ENCODE data around the gene KRT77. TPM values are rescaled to one million over a fixed set of nuclear protein-coding genes. Genes with fewer than 3 reads are reported as not detected.
A peak's percentile ranks its signal among the peaks of the same experiment; 100 is the strongest.

KRT77 gene
- polyA plus RNA-seq, 2 donors, result 0.06 TPM; not detected in 1

DNA sequence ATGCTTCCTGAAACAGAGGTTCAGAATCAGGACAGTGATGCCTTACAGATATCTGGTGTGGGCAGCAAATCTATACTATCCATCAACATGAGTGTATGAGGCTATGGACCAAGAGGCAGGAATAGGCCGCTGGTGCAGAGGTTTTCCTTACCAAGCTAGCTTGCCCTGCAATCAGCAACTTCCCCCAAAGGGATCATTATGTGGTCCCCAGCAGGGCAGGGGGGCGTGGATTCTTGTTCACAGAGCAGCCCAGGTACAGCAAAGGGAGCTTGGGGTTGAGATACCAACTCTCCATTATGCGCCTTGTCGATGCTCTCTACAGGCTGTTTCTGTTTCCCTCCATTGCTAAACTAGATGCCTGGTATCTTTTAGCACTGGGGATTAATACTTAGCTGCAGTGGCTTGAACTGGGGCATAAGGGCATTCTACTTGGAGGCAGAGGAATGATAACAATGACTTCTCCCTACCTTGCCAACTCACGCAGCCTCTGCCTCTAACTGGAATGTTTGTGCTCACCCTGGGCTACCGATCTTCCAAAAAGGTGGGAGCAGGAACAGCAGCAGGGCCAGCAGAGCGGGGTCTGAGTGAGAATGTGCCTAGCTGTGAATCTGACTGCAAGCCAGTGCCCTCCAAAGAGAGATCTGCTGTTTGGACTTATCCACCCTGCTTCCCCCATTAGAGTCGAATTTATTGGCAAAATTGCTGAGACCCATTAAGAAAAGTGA is 12.8 kb downstream of the KRT77 start:
- Histone ChIP-seq H3K4me1 (ENCODE audit: control insufficient read depth in 2 of 2, insufficient read depth in 2 of 2, low read length in 1 of 2) (peaks cover 0 to 15% of the 10 kb centered on the region in 2 donors), H3K9me3 (ENCODE audit: control insufficient read depth in 2 of 2, insufficient read depth in 1 of 2, low read depth in 1 of 2, low read length in 1 of 2) (no peaks in the 10 kb centered on the region), H3K27ac (ENCODE audit: low read depth in 2 of 2, low read length in 1 of 2) (no peak overlapping the region), H3K4me3 (ENCODE audit: low read depth in 1 of 2, low read length in 2 of 2) (peak overlapping the region in 1 of 2 donors; percentile 38), H3K27me3 (ENCODE audit: control insufficient read depth in 1 of 2, insufficient read depth in 2 of 2, low read length in 2 of 2) (no peaks in the 10 kb centered on the region), H3K36me3 (ENCODE audit: control insufficient read depth in 2 of 2, insufficient read depth in 2 of 2, low read length in 1 of 2) (no peaks in the 10 kb centered on the region)
- 62 to 68% methylated on average over 8 of the region's 8 CpGs for WGBS, 2 donors

DNA sequence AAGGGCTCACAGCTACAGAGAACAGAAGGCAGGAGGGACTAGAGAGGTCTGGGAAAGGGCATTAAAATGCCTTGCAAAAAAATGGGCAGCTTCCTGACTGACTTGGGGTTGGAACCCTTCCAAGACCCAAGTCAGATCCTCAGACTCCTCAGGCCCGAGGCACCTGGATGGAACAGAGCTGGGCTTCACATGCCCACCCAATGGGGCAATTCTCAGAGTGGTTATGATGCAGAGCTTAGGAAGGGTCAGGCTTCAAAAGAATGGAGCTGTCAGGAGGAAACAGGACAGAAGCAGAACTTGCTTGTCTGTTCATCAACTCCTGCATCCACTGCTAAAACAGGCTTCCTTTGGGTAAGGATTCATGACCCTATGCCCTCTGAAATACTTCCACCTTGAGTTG is 13.4 kb downstream of the KRT77 start:
- Histone ChIP-seq H3K36me3 (ENCODE audit: control insufficient read depth in 2 of 2, insufficient read depth in 2 of 2, low read length in 1 of 2) (no peaks in the 10 kb centered on the region), H3K9me3 (ENCODE audit: control insufficient read depth in 2 of 2, insufficient read depth in 1 of 2, low read depth in 1 of 2, low read length in 1 of 2) (no peaks in the 10 kb centered on the region), H3K4me3 (ENCODE audit: low read depth in 1 of 2, low read length in 2 of 2) (no peak overlapping the region), H3K4me1 (ENCODE audit: control insufficient read depth in 2 of 2, insufficient read depth in 2 of 2, low read length in 1 of 2) (peaks cover 0 to 15% of the 10 kb centered on the region in 2 donors), H3K27ac (ENCODE audit: low read depth in 2 of 2, low read length in 1 of 2) (no peak overlapping the region), H3K27me3 (ENCODE audit: control insufficient read depth in 1 of 2, insufficient read depth in 2 of 2, low read length in 2 of 2) (no peaks in the 10 kb centered on the region)
- 73 to 78% methylated on average over 1 of the region's 1 CpG for WGBS, 2 donors

DNA sequence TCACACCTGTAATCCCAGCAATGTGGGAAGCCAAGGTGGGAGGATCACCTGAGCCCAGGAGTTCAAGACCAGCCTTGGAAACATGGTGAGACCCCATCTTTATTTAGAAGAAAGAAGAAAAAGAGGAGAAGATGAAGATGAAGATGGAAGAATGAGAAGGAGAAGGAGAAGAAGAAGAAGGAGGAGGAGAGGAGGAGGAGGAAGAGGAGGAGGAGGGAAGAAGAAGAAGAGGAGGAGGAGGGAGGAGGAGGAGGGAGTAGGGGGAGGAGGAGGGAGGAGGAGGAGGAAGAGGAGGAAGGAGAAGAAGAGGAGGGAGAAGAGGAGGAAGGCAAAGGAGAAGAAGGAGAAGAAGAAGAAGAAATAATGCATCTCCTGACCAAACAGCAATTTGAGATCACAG is 14.1 kb downstream of the KRT77 start:
- no peaks in the 10 kb centered on the region for H3K36me3 ChIP-seq (ENCODE audit: control insufficient read depth in 2 of 2, insufficient read depth in 2 of 2, low read length in 1 of 2)
- no peaks in the 10 kb centered on the region for H3K9me3 ChIP-seq (ENCODE audit: control insufficient read depth in 2 of 2, insufficient read depth in 1 of 2, low read depth in 1 of 2, low read length in 1 of 2)
- H3K27me3 ChIP-seq (ENCODE audit: control insufficient read depth in 1 of 2, insufficient read depth in 2 of 2, low read length in 2 of 2), result no peaks in the 10 kb centered on the region
- H3K4me1 ChIP-seq (ENCODE audit: control insufficient read depth in 2 of 2, insufficient read depth in 2 of 2, low read length in 1 of 2), result peaks cover 0 to 20% of the 10 kb centered on the region in 2 donors
- no peak overlapping the region for H3K27ac ChIP-seq (ENCODE audit: low read depth in 2 of 2, low read length in 1 of 2)
- H3K4me3 ChIP-seq (ENCODE audit: low read depth in 1 of 2, low read length in 2 of 2), result no peak overlapping the region

DNA sequence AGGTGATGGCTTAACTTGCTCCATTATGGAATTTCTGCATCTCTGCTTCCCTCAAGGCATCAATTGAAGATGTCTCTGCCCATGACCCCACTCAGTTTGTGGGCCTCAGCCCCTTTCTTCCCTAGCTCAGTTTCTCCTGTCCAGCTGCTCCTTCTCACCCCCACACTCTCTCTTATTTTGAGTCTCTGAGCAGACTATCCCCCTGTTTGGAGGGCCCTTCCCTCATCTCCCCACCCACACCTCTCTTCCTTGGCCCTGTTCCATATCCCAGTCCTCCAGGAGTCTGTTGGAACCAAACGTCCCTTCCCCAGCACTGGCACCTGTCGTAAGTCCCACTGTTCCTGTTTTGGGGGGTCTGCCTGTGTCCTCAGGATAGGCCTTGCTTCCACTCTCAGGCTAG is 14.8 kb downstream of the KRT77 start:
- WGBS, 2 donors, result 68 to 76% methylated on average over 2 of the region's 2 CpGs
- Histone ChIP-seq H3K27ac (ENCODE audit: low read depth in 2 of 2, low read length in 1 of 2) (no peak overlapping the region), H3K9me3 (ENCODE audit: control insufficient read depth in 2 of 2, insufficient read depth in 1 of 2, low read depth in 1 of 2, low read length in 1 of 2) (no peaks in the 10 kb centered on the region), H3K4me3 (ENCODE audit: low read depth in 1 of 2, low read length in 2 of 2) (no peak overlapping the region), H3K27me3 (ENCODE audit: control insufficient read depth in 1 of 2, insufficient read depth in 2 of 2, low read length in 2 of 2) (no peaks in the 10 kb centered on the region), H3K4me1 (ENCODE audit: control insufficient read depth in 2 of 2, insufficient read depth in 2 of 2, low read length in 1 of 2) (peaks cover 0 to 26% of the 10 kb centered on the region in 2 donors), H3K36me3 (ENCODE audit: control insufficient read depth in 2 of 2, insufficient read depth in 2 of 2, low read length in 1 of 2) (no peaks in the 10 kb centered on the region)

DNA sequence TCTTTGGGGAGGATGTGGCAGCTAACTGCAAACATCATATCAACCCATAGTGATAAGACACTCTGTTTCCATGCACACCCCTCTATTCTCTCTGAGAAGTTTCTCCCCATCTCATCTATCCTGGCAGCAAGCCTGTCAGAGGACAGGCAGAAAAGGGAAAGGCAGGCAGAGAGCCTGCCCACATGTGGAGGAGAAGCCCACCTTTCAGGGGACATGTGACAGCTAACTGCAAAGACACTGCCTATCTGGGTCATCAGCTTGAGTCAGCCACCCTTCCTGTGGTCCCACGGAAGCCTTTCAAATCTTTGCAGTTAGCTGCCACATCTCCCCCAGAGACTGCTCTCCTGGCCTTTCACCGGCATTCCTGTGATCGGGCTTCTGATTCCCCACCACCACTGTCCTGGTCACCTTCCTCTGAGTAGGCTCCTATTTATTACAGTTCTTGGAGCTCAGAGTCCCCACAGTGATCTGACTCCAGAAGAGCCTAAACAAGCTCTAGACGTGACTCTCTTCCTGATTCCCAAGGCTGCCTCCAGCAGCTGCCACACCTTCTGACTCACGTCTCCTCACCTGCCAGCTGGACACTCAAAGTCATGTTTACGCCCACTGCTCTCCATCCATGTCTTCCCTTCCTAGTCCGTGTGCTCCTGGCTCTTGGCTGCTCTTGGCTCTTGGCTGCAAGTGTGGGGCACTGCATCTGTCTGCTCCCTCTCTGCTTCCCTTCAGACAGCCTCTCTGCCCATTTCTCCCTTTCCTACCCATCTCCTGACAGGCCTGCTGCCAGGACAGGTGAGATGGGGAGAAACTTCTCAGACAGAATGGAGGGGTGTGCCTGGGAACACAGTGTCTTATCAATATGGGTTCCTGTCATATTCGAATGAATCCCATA is 15.6 kb downstream of the KRT77 start:
- no peak overlapping the region for H3K4me3 ChIP-seq (ENCODE audit: low read depth in 1 of 2, low read length in 2 of 2)
- peaks cover 0 to 26% of the 10 kb centered on the region in 2 donors for H3K4me1 ChIP-seq (ENCODE audit: control insufficient read depth in 2 of 2, insufficient read depth in 2 of 2, low read length in 1 of 2)
- no peaks in the 10 kb centered on the region for H3K9me3 ChIP-seq (ENCODE audit: control insufficient read depth in 2 of 2, insufficient read depth in 1 of 2, low read depth in 1 of 2, low read length in 1 of 2)
- no peaks in the 10 kb centered on the region for H3K27me3 ChIP-seq (ENCODE audit: control insufficient read depth in 1 of 2, insufficient read depth in 2 of 2, low read length in 2 of 2)
- no peaks in the 10 kb centered on the region for H3K36me3 ChIP-seq (ENCODE audit: control insufficient read depth in 2 of 2, insufficient read depth in 2 of 2, low read length in 1 of 2)
- peak overlapping the region in 1 of 2 donors; percentile 85 for H3K27ac ChIP-seq (ENCODE audit: low read depth in 2 of 2, low read length in 1 of 2)
- WGBS, 2 donors, result 56 to 60% methylated on average over 8 of the region's 8 CpGs

DNA sequence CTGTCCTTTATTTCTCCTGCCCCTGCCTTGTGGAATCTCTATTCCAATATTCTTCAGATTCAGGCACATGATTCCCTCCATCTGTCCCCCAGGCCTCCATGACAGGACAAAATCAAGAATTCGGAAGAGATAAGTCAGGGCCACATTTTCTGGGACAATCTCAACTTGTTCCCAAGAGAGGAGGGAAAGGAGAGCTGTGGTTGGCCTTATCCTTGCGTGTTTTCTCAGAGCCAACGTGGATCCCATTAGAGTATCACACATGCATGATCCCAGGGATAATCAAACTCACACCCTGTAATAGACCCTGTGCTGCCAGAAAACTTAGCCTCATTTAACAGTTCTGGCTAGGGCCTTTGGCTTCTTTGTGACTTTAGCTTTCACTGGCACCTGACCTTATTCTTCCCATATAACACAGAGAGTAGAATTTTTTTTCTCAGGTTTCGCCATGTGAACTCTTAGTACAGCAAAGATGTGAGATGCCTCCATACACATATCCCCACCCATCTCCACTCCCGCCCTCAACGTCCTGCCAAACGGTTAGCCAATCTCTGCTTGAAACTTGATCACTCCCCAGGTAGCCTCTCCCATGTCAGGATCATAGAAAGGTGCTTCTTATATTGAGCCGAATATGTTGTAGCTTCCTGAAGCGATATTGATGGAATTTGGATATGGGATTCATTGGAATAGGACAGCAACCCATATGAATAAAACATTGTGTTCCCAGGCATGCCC is 16.4 kb downstream of the KRT77 start:
- Histone ChIP-seq H3K4me1 (ENCODE audit: control insufficient read depth in 2 of 2, insufficient read depth in 2 of 2, low read length in 1 of 2) (peaks cover 0 to 26% of the 10 kb centered on the region in 2 donors), H3K4me3 (ENCODE audit: low read depth in 1 of 2, low read length in 2 of 2) (no peak overlapping the region), H3K27me3 (ENCODE audit: control insufficient read depth in 1 of 2, insufficient read depth in 2 of 2, low read length in 2 of 2) (no peaks in the 10 kb centered on the region), H3K9me3 (ENCODE audit: control insufficient read depth in 2 of 2, insufficient read depth in 1 of 2, low read depth in 1 of 2, low read length in 1 of 2) (no peaks in the 10 kb centered on the region), H3K36me3 (ENCODE audit: control insufficient read depth in 2 of 2, insufficient read depth in 2 of 2, low read length in 1 of 2) (no peaks in the 10 kb centered on the region), H3K27ac (ENCODE audit: low read depth in 2 of 2, low read length in 1 of 2) (peak overlapping the region in 1 of 2 donors; percentile 85)
- WGBS, 2 donors, result 58 to 69% methylated on average over 9 of the region's 9 CpGs

DNA sequence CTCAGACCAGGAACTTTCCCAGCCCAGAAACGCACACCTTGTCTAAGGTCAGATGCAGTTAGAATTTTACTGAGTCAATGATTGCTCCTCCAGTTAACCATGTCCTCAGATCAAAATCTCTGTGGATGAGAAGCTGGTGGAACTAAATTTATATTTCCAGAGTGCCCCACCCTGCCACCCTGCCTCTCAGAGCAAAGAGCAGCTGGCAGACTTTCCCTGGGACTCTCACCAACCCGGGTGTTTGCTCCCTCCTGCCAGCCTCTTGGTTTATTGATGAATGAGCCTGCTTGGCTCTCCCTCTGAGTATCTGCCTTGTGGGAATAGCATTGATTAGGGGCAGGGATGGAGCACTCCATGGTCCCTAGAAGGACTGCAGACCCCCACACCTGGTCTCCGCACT is 17.3 kb downstream of the KRT77 start:
- Histone ChIP-seq H3K27me3 (ENCODE audit: control insufficient read depth in 1 of 2, insufficient read depth in 2 of 2, low read length in 2 of 2) (no peaks in the 10 kb centered on the region), H3K4me1 (ENCODE audit: control insufficient read depth in 2 of 2, insufficient read depth in 2 of 2, low read length in 1 of 2) (peaks cover 0 to 23% of the 10 kb centered on the region in 2 donors), H3K27ac (ENCODE audit: low read depth in 2 of 2, low read length in 1 of 2) (no peak overlapping the region), H3K9me3 (ENCODE audit: control insufficient read depth in 2 of 2, insufficient read depth in 1 of 2, low read depth in 1 of 2, low read length in 1 of 2) (no peaks in the 10 kb centered on the region), H3K4me3 (ENCODE audit: low read depth in 1 of 2, low read length in 2 of 2) (no peak overlapping the region), H3K36me3 (ENCODE audit: control insufficient read depth in 2 of 2, insufficient read depth in 2 of 2, low read length in 1 of 2) (no peaks in the 10 kb centered on the region)
- WGBS, 2 donors, result 60 to 67% methylated on average over 3 of the region's 3 CpGs

DNA sequence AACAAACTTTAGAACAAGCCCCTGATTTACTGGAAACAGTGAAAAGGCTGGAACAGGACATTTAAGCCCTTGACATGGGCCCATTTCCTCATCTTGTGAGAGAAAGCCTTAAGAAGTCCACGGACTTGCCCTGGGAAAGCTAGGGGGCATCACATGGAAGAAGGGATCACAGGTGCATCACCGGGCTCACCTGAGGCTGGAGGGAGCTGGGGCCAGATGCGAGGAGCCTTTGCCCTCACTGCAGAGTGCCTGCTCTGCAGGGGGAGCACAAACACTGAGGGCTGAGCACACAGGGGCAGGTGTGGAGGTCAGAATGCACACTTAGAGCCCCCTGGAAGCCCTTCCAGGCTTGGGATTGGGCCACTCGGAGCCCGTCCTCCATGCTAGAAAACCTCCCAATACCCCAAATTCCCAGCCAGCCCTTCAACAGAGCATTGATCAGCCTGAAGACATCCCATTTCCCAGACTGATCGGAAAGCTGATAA is 17.9 kb downstream of the KRT77 start:
- Histone ChIP-seq H3K36me3 (ENCODE audit: control insufficient read depth in 2 of 2, insufficient read depth in 2 of 2, low read length in 1 of 2) (no peaks in the 10 kb centered on the region), H3K9me3 (ENCODE audit: control insufficient read depth in 2 of 2, insufficient read depth in 1 of 2, low read depth in 1 of 2, low read length in 1 of 2) (no peaks in the 10 kb centered on the region), H3K4me1 (ENCODE audit: control insufficient read depth in 2 of 2, insufficient read depth in 2 of 2, low read length in 1 of 2) (peaks cover 0 to 18% of the 10 kb centered on the region in 2 donors), H3K4me3 (ENCODE audit: low read depth in 1 of 2, low read length in 2 of 2) (no peak overlapping the region), H3K27ac (ENCODE audit: low read depth in 2 of 2, low read length in 1 of 2) (peak overlapping the region in 1 of 2 donors; percentile 1), H3K27me3 (ENCODE audit: control insufficient read depth in 1 of 2, insufficient read depth in 2 of 2, low read length in 2 of 2) (no peaks in the 10 kb centered on the region)
- 72 to 81% methylated on average over 6 of the region's 6 CpGs for WGBS, 2 donors

DNA sequence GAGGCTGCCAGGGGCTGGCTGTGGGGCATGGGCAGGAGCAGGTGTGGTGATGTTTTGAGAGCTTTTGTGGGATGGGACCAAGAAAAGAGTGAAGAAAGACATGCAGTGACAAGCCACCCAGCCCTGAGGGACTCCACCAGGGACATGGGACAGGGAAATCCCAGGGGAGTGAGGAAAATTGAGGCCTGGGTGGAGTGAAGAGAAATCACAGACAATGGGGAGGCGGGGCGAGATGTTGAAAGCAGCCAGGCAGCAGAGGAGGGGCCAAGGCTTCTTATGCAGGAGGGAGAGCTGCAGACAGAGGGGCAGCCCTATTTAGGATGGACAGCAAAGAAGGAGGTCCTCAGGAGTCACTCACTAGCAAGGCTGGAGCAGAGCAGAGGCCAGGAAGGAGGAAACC is 18.9 kb downstream of the KRT77 start:
- H3K36me3 ChIP-seq (ENCODE audit: control insufficient read depth in 2 of 2, insufficient read depth in 2 of 2, low read length in 1 of 2), result no peaks in the 10 kb centered on the region
- no peaks in the 10 kb centered on the region for H3K27me3 ChIP-seq (ENCODE audit: control insufficient read depth in 1 of 2, insufficient read depth in 2 of 2, low read length in 2 of 2)
- no peak overlapping the region for H3K4me3 ChIP-seq (ENCODE audit: low read depth in 1 of 2, low read length in 2 of 2)
- WGBS, 2 donors, result 75 to 85% methylated on average over 2 of the region's 2 CpGs
- no peaks in the 10 kb centered on the region for H3K9me3 ChIP-seq (ENCODE audit: control insufficient read depth in 2 of 2, insufficient read depth in 1 of 2, low read depth in 1 of 2, low read length in 1 of 2)
- no peak overlapping the region for H3K27ac ChIP-seq (ENCODE audit: low read depth in 2 of 2, low read length in 1 of 2)
- H3K4me1 ChIP-seq (ENCODE audit: control insufficient read depth in 2 of 2, insufficient read depth in 2 of 2, low read length in 1 of 2), result peaks cover 0 to 18% of the 10 kb centered on the region in 2 donors
